Stimulated activated CD4-positive, alpha-beta T cell treated with anti-CD3 and anti-CD28 coated beads, Interleukin-15, amount 100 ng/mL, for 24 hours (primary cell): ENCODE results near the gene TM9SF1.

ENCODE experiments used
- DNase-seq: peaks from one replicate; pipeline ENCODE4 v3.0.0-alpha.2; 2020

The TM9SF1 gene

GRCh38 chr14:24150567-24150966, 44.7 kb downstream of the TM9SF1 start:
- DNase-seq = no peak

- no peak for DNase-seq
Measured at GRCh38 chr14:24150061-24150460, 45.2 kb downstream of the TM9SF1 start.

GRCh38 chr14:24149302-24149969, 45.8 kb downstream of the TM9SF1 start:
- no peak for DNase-seq

- no peak for DNase-seq
Measured at GRCh38 chr14:24147761-24148428, 47.3 kb downstream of the TM9SF1 start.

- peak; percentile 100 for DNase-seq
Measured at GRCh38 chr14:24146978-24147760, 48.1 kb downstream of the TM9SF1 start, which contains the start of gene RNF31. RNF31 (plus strand) TSS chr14:24147498; CDS start chr14:24147699, 201 bp downstream.

GRCh38 chr14:24146453-24146977, 48.7 kb downstream of the TM9SF1 start, which contains the start of gene PSME2:
PSME2 (minus strand) TSS chr14:24146610; CDS start chr14:24146581, 29 bp downstream.
- peak; percentile 97 for DNase-seq

GRCh38 chr14:24145690-24146452, 49.4 kb downstream of the TM9SF1 start:
- no peak for DNase-seq

- no peak for DNase-seq
Measured at GRCh38 chr14:24145219-24145618, 50.0 kb downstream of the TM9SF1 start.

- no peak for DNase-seq
Measured at GRCh38 chr14:24144451-24144850, 50.8 kb downstream of the TM9SF1 start.

- DNase-seq = no peak
Measured at GRCh38 chr14:24143511-24143910, 51.7 kb downstream of the TM9SF1 start.

- peak; percentile 100 for DNase-seq
Measured at GRCh38 chr14:24141097-24141880, 54.0 kb downstream of the TM9SF1 start, which contains the start of gene EMC9. EMC9 (minus strand) TSS chr14:24141591; CDS start chr14:24141304, 287 bp downstream.

- DNase-seq = peak; percentile 54
Measured at GRCh38 chr14:24139272-24139934, 55.8 kb downstream of the TM9SF1 start.
